ENCODE data around the gene IRX6.

The IRX6 gene

DNA sequence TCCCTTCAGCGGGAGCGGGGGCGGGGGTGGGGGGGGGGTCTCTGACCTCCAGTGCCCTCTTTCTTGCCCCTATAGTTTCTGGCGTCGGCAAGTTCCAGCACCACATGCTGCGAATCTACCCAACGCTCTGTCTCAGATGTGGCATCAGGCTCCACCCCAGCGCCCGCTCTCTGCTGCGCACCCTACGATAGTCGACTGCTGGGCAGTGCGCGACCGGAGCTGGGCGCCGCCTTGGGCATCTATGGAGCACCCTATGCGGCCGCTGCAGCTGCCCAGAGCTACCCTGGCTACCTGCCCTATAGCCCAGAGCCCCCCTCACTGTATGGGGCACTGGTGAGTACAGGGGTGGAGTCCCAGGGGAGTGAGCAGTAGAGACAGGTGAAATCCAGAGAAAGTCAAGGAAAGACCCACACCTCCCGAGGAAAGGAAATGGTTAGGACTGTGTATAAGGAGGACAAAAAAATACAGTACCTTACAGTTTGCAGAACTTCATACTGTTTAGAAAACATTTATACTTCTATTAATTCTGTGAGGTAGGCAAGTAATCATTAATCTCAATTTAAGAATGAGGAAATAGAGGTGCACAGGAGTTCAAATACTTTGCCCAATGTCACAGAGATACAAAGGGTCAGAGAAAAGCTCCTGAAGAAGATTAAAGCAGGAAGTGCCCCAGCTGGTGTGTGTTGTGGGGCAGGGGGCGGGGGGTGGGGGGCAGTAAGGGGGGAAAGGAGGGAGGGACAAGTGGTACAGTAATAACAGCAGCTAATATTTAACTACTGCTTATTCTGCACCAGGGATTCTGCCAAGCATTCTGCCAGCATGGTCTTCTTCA is 2.5 kb downstream of the IRX6 start:
- no peak overlapping the region for H3K4me3 ChIP-seq (ENCODE audit: low read depth, low read length)
- TF ChIP-seq, protein P1, sequence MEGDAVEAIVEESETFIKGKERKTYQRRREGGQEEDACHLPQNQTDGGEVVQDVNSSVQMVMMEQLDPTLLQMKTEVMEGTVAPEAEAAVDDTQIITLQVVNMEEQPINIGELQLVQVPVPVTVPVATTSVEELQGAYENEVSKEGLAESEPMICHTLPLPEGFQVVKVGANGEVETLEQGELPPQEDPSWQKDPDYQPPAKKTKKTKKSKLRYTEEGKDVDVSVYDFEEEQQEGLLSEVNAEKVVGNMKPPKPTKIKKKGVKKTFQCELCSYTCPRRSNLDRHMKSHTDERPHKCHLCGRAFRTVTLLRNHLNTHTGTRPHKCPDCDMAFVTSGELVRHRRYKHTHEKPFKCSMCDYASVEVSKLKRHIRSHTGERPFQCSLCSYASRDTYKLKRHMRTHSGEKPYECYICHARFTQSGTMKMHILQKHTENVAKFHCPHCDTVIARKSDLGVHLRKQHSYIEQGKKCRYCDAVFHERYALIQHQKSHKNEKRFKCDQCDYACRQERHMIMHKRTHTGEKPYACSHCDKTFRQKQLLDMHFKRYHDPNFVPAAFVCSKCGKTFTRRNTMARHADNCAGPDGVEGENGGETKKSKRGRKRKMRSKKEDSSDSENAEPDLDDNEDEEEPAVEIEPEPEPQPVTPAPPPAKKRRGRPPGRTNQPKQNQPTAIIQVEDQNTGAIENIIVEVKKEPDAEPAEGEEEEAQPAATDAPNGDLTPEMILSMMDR (IDR thresholded peaks at IDR 0.05; ENCODE audit: control insufficient read depth, extremely low read depth, insufficient read depth), result no peak
- no peak for DNase-seq (ENCODE audit: low read depth)

GRCh38 chr16:55328611-55329569 is 4.9 kb downstream of the IRX6 start:
- DNase-seq (ENCODE audit: low read depth), result no peak
- TF ChIP-seq, protein P1 (IDR thresholded peaks at IDR 0.05; ENCODE audit: control insufficient read depth, extremely low read depth, insufficient read depth), result no peak
- H3K4me3 ChIP-seq (ENCODE audit: low read depth, low read length), result no peak overlapping the region

DNA sequence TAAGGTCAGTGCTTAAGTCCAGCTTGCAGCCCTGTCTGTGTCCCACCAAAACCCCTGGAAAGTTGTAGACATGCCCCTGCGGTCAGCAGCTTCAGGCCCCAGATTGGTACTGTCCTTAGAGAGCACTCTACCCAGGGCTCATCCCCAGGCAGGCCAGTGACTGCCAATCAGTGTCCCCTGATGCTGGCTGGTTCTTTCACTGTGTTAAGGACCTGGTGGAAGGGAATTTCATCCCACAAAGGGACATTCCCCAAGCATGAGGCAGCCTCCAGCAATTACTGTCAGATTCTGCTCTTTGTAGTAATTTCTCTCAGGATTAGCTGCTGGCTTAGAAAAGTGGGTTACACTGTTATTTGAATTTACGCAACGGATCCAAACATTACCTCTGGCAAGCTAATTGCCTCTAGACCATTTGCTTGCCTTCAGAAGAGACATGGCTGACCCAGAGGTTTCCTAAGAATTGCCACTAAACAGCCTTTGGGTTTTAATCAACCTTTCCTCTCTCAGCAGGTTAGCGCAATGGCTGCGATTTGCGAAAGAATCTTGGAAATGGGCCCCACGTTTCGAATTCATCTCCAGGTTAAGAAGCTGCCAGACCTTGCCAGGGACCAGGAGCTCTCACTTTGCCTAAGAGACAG is 5.9 kb downstream of the IRX6 start:
- H3K4me3 ChIP-seq (ENCODE audit: low read depth, low read length), result no peak overlapping the region
- TF ChIP-seq, protein P1 (IDR thresholded peaks at IDR 0.05; ENCODE audit: control insufficient read depth, extremely low read depth, insufficient read depth), result no peak
- DNase-seq (ENCODE audit: low read depth), result no peak

DNA sequence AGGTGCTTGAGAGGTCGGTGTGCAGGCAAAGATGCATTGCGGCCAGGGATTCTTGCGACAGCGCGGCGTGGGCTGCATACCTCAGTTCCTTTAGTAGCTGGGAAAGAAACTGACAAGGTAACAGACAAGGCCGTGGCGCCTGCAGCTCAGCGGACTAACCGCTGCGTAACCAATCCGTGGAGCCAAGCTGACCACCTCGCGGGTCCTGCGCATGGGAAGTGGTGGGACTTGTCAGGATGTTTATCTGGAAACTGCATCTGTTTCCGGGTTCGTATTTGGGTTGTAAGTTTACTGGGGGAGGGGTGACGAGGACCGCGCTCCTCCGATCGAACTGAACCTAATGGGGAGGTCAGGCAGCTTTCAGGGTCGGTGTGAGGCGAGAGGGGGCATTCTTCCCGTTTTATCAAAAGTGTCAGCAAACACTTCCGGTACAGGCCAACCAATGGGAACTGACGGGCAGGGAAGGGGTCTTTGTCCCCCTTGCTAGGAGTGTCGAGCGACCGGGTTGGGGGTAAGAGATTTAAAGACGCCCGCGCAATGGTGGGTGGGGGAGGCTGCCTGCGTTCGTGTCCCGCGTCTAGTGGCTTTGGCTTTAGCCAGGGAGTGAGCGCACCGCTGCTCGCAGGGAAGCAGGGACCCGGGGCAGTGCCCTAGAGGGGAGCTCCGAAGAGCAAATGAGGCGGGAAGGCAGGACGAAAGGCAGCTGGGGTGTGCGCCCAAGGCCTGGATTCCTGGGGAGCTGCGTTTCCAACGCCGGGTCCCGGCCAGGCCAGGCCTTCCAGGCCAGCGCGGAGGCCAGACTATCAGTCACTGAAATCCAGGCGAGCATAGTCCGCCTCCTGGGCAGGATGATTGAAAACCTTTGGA is 7.0 kb downstream of the IRX6 start:
- TF ChIP-seq, protein P1 (IDR thresholded peaks at IDR 0.05; ENCODE audit: control insufficient read depth, extremely low read depth, insufficient read depth), result no peak
- no peak for DNase-seq (ENCODE audit: low read depth)
- H3K4me3 ChIP-seq (ENCODE audit: low read depth, low read length), result no peak overlapping the region

DNA sequence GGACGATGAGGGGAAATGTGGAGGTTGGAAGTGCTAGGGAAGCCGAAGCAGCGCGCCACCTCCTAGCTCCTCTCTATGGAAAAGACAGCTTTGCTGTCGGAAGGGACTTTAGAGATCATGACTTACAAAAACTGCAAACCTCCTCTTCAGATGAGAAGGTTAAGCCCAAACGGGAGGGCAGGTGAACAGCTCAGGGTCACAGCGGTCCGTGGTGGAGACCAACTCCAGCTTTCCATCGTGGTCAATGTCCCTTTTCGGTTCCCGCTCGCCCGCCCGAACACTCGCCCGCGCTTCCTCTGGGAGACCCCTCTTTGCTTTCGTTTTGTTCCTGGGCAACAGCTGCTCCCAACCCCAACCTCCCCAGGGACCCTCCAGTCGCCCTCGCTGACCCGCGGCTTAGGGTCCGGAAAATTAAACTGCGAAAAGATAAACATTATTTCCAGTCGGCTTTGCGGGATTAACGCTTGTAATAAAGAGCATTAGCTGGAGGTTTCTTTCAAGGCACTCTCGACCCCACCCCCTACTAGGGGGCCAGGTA is 7.7 kb downstream of the IRX6 start:
- TF ChIP-seq, protein P1 (IDR thresholded peaks at IDR 0.05; ENCODE audit: control insufficient read depth, extremely low read depth, insufficient read depth), result no peak
- no peak overlapping the region for H3K4me3 ChIP-seq (ENCODE audit: low read depth, low read length)
- DNase-seq (ENCODE audit: low read depth), result no peak

GRCh38 chr16:55333684-55334083 is 9.7 kb downstream of the IRX6 start:
- TF ChIP-seq, protein P1 (IDR thresholded peaks at IDR 0.05; ENCODE audit: control insufficient read depth, extremely low read depth, insufficient read depth), result no peak
- no peak overlapping the region for H3K4me3 ChIP-seq (ENCODE audit: low read depth, low read length)
- DNase-seq (ENCODE audit: low read depth), result no peak

Measured in LNCaP clone FGC (cell line).